GM23338 (cell line): ENCODE data around the gene SLC66A3.

ENCODE experiments used
- CREB1 ChIP-seq: fragments of 250-450 bp; sonication (Bioruptor Pico); IDR thresholded peaks from 2 replicates; pipeline ENCODE4 v1.5.0; 2020; ENCODE audit warnings: low read depth, mild to moderate bottlenecking, moderate library complexity
- CTCF ChIP-seq, 2 experiments: fragments of 200-600 bp in 1 of 2; sonication (generic) in 1 of 2; conservative IDR thresholded peaks; 2 replicates each; pipeline versions ENCODE4 v1.5.1 to v1.6.1; 2016 to 2017; ENCODE audit warnings: antibody characterized with exemption in 2 of 2, low read depth in 2 of 2, mild to moderate bottlenecking in 2 of 2, moderate library complexity in 1 of 2
- EZH2 ChIP-seq: fragments of 200-600 bp; sonication (generic); IDR thresholded peaks from one replicate; pipeline ENCODE4 v1.8.0; 2017; ENCODE audit warnings: antibody characterized with exemption, mild to moderate bottlenecking, low read depth; ENCODE audit not compliant: unreplicated experiment
- EZH2phosphoT487 ChIP-seq: fragments of 200-600 bp; sonication (generic); IDR thresholded peaks from one replicate; pipeline ENCODE4 v1.8.1; 2018; ENCODE audit warnings: antibody characterized with exemption; ENCODE audit not compliant: unreplicated experiment
- JUNB ChIP-seq: IDR thresholded peaks from one replicate; pipeline ENCODE4 v1.6.1; 2016; ENCODE audit warnings: antibody characterized with exemption; ENCODE audit not compliant: unreplicated experiment
- NANOG ChIP-seq: IDR thresholded peaks from 2 replicates; pipeline ENCODE4 v1.6.1; 2016; ENCODE audit warnings: antibody characterized with exemption, borderline replicate concordance
- POLR2AphosphoS5 ChIP-seq: IDR thresholded peaks from 2 replicates; pipeline ENCODE4 v1.6.1; 2016; ENCODE audit warnings: antibody characterized with exemption, low read depth
- STAT1 ChIP-seq: IDR thresholded peaks from one replicate; pipeline ENCODE4 v1.6.1; 2016; ENCODE audit warnings: antibody characterized with exemption; ENCODE audit not compliant: unreplicated experiment
- ZNF114 ChIP-seq: fragments of 250-450 bp; sonication (Bioruptor Pico); IDR thresholded peaks from 2 replicates; pipeline ENCODE4 v1.5.0; 2020; ENCODE audit warnings: mild to moderate bottlenecking, moderate library complexity
- ZNF331 ChIP-seq: fragments of 250-450 bp; sonication (Bioruptor Pico); IDR thresholded peaks from 2 replicates; pipeline ENCODE4 v1.5.0; 2020; ENCODE audit warnings: low read depth, mild to moderate bottlenecking, moderate library complexity
- TF ChIP-seq, protein P1 (sequence below): IDR thresholded peaks from one replicate; pipeline ENCODE4 v1.6.1; 2018; ENCODE audit warnings: antibody characterized with exemption; ENCODE audit not compliant: unreplicated experiment
- TF ChIP-seq, protein P2 (sequence below): IDR thresholded peaks from 2 replicates; pipeline ENCODE4 v1.6.1; 2016; ENCODE audit warnings: antibody characterized with exemption
- TF ChIP-seq, protein P3 (sequence below): fragments of 250-450 bp; sonication (Bioruptor Pico); IDR thresholded peaks from 2 replicates; pipeline ENCODE4 v1.5.0; 2020; ENCODE audit warnings: mild to moderate bottlenecking, moderate library complexity

DNA sequence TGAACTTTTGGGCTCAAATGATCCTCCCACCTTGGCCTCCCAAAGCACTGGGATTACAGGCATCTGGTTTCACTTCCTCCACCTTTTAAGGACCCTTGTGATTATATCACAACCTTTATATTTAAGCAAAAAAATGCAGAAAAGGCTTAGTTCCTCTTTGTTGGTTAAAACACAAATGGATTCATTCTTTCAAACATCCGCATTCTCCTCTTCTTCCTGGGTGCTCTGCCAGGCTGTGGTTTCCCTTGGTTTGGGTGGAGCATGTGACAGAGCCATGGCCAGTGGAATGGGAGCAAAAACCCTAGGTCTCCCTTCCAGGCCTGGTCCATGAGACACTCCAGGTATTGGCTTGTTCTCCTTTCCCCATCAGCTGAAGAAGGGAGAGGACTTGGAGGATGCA lies 9.9 kb upstream of the SLC66A3 start:
- TF ChIP-seq CTCF (conservative IDR thresholded peaks at IDR 0.05; ENCODE audit: low read depth in 2 of 2), result no peak
- TF ChIP-seq CREB1 (CRISPR knock-in tag), result no peak
- TF ChIP-seq POLR2AphosphoS5, result no peak
- TF ChIP-seq, protein P1, sequence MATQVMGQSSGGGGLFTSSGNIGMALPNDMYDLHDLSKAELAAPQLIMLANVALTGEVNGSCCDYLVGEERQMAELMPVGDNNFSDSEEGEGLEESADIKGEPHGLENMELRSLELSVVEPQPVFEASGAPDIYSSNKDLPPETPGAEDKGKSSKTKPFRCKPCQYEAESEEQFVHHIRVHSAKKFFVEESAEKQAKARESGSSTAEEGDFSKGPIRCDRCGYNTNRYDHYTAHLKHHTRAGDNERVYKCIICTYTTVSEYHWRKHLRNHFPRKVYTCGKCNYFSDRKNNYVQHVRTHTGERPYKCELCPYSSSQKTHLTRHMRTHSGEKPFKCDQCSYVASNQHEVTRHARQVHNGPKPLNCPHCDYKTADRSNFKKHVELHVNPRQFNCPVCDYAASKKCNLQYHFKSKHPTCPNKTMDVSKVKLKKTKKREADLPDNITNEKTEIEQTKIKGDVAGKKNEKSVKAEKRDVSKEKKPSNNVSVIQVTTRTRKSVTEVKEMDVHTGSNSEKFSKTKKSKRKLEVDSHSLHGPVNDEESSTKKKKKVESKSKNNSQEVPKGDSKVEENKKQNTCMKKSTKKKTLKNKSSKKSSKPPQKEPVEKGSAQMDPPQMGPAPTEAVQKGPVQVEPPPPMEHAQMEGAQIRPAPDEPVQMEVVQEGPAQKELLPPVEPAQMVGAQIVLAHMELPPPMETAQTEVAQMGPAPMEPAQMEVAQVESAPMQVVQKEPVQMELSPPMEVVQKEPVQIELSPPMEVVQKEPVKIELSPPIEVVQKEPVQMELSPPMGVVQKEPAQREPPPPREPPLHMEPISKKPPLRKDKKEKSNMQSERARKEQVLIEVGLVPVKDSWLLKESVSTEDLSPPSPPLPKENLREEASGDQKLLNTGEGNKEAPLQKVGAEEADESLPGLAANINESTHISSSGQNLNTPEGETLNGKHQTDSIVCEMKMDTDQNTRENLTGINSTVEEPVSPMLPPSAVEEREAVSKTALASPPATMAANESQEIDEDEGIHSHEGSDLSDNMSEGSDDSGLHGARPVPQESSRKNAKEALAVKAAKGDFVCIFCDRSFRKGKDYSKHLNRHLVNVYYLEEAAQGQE, result no peak
- TF ChIP-seq EZH2phosphoT487, result no peak
- TF ChIP-seq EZH2, result no peak
- no peak for TF ChIP-seq JUNB
- TF ChIP-seq, protein P2, sequence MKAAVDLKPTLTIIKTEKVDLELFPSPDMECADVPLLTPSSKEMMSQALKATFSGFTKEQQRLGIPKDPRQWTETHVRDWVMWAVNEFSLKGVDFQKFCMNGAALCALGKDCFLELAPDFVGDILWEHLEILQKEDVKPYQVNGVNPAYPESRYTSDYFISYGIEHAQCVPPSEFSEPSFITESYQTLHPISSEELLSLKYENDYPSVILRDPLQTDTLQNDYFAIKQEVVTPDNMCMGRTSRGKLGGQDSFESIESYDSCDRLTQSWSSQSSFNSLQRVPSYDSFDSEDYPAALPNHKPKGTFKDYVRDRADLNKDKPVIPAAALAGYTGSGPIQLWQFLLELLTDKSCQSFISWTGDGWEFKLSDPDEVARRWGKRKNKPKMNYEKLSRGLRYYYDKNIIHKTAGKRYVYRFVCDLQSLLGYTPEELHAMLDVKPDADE, result no peak
- no peak for TF ChIP-seq NANOG
- TF ChIP-seq ZNF114 (CRISPR knock-in tag), result no peak
- no peak for TF ChIP-seq ZNF331 (CRISPR knock-in tag)
- no peak for TF ChIP-seq STAT1
- TF ChIP-seq, protein P3, sequence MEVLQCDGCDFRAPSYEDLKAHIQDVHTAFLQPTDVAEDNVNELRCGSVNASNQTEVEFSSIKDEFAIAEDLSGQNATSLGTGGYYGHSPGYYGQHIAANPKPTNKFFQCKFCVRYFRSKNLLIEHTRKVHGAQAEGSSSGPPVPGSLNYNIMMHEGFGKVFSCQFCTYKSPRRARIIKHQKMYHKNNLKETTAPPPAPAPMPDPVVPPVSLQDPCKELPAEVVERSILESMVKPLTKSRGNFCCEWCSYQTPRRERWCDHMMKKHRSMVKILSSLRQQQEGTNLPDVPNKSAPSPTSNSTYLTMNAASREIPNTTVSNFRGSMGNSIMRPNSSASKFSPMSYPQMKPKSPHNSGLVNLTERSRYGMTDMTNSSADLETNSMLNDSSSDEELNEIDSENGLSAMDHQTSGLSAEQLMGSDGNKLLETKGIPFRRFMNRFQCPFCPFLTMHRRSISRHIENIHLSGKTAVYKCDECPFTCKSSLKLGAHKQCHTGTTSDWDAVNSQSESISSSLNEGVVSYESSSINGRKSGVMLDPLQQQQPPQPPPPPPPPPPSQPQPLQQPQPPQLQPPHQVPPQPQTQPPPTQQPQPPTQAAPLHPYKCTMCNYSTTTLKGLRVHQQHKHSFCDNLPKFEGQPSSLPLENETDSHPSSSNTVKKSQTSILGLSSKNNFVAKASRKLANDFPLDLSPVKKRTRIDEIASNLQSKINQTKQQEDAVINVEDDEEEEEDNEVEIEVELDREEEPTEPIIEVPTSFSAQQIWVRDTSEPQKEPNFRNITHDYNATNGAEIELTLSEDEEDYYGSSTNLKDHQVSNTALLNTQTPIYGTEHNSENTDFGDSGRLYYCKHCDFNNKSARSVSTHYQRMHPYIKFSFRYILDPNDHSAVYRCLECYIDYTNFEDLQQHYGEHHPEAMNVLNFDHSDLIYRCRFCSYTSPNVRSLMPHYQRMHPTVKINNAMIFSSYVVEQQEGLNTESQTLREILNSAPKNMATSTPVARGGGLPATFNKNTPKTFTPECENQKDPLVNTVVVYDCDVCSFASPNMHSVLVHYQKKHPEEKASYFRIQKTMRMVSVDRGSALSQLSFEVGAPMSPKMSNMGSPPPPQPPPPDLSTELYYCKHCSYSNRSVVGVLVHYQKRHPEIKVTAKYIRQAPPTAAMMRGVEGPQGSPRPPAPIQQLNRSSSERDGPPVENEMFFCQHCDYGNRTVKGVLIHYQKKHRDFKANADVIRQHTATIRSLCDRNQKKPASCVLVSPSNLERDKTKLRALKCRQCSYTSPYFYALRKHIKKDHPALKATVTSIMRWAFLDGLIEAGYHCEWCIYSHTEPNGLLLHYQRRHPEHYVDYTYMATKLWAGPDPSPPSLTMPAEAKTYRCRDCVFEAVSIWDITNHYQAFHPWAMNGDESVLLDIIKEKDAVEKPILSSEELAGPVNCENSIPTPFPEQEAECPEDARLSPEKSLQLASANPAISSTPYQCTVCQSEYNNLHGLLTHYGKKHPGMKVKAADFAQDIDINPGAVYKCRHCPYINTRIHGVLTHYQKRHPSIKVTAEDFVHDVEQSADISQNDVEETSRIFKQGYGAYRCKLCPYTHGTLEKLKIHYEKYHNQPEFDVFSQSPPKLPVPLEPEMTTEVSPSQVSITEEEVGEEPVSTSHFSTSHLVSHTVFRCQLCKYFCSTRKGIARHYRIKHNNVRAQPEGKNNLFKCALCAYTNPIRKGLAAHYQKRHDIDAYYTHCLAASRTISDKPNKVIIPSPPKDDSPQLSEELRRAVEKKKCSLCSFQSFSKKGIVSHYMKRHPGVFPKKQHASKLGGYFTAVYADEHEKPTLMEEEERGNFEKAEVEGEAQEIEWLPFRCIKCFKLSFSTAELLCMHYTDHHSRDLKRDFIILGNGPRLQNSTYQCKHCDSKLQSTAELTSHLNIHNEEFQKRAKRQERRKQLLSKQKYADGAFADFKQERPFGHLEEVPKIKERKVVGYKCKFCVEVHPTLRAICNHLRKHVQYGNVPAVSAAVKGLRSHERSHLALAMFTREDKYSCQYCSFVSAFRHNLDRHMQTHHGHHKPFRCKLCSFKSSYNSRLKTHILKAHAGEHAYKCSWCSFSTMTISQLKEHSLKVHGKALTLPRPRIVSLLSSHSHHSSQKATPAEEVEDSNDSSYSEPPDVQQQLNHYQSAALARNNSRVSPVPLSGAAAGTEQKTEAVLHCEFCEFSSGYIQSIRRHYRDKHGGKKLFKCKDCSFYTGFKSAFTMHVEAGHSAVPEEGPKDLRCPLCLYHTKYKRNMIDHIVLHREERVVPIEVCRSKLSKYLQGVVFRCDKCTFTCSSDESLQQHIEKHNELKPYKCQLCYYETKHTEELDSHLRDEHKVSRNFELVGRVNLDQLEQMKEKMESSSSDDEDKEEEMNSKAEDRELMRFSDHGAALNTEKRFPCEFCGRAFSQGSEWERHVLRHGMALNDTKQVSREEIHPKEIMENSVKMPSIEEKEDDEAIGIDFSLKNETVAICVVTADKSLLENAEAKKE, result no peak
